ENCODE data around the gene UNC13A. TPM values are rescaled to one million over a fixed set of nuclear protein-coding genes. Genes with fewer than 3 reads are reported as not detected.

The UNC13A gene
- total RNA-seq, 1 experiment from 2014 or later: 0.21 TPM

DNA sequence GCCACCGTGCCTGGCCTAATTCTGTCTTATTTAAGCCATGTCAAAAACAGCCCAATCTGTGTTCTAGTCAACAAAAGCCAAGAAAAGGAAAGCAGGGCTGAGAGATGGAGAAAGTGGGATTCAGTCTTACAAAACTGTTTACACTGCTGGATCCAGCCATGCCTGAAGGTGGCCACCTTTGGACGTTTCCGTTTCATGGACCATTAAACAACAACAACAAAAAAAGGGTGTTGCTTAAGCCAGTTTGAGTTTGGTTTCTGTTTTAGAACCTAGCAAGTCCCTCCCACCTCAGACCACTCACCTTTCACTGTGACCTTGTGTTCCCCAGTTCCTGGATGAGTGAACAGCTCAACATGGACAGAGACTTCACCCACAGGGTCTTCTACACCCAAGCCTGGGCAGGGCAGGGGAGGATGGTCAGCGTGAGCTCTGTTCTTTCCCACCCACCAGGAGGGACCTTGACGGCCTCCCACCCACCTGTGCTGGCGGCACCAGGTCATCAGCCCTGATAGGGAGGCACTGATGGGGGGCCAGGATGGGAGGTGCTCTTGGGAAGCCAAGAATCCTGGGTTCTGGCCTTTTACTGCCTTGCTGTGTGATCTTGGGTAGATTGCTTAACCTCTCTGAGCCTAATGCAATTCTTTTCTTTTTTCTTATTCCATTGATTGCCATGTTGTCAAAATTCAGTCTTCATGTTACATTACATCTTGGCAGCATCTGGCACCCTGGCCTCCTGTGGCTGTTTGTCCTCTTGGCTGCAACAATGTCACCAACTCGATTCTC, 76.5 kb downstream of the UNC13A start:
- ChIA-PET CTCF (interaction anchor here (0.7 kb wide), 1 partner anchor 500 kb away, joined by 3 read pairs; no protein-coding TSS in a partner anchor), POLR2A (no interaction called here)
- H3K27me3 Mint-ChIP-seq (ENCODE audit: insufficient read depth, unreplicated experiment): peaks cover 13% of the 10 kb centered on the region
- H3K4me3 Mint-ChIP-seq (ENCODE audit: unreplicated experiment): no peak overlapping the region
- H3K4me1 Mint-ChIP-seq (ENCODE audit: insufficient read depth, unreplicated experiment): no peaks in the 10 kb centered on the region
- TF ChIP-seq CTCF (IDR thresholded peaks at IDR 0.05; ENCODE audit: unreplicated experiment): no peak
- no peak for DNase-seq (ENCODE audit: unreplicated experiment)
- BruUV-seq (replicated peaks): no TSS peak
- no peak overlapping the region for H3K27ac Mint-ChIP-seq (ENCODE audit: low read depth, unreplicated experiment)
- H3K36me3 Mint-ChIP-seq (ENCODE audit: insufficient read depth, unreplicated experiment): no peaks in the 10 kb centered on the region
- no peaks in the 10 kb centered on the region for H3K9me3 Mint-ChIP-seq (ENCODE audit: unreplicated experiment)
- intact Hi-C loops (cut with micrococcal nuclease): no loop called here

- DNase-seq (ENCODE audit: unreplicated experiment): no peak
Observed at GRCh38 chr19:17610384-17610783, 77.8 kb downstream of the UNC13A start.

DNA sequence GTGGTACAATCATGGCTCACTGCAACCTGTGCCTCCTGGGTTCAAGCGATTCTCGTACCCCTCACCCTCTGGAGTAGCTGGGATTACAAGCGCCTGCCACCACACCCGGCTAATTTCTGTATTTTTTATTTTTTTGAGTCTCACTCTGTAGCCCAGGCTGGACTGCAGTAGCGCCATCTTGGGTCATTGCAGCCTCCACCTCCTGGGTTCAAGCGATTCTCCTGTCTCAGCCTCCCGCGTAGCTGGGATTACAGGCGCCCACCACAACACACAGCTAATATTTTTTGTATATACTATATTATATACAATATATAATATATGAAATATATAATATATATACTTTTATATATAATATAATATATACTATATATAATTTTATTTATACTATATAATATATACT, 80.2 kb downstream of the UNC13A start:
- Mint-ChIP-seq H3K4me1 (ENCODE audit: insufficient read depth, unreplicated experiment) (no peaks in the 10 kb centered on the region), H3K9me3 (ENCODE audit: unreplicated experiment) (no peaks in the 10 kb centered on the region), H3K4me3 (ENCODE audit: unreplicated experiment) (no peak overlapping the region), H3K27me3 (ENCODE audit: insufficient read depth, unreplicated experiment) (peaks cover 33% of the 10 kb centered on the region), H3K27ac (ENCODE audit: low read depth, unreplicated experiment) (no peak overlapping the region), H3K36me3 (ENCODE audit: insufficient read depth, unreplicated experiment) (no peaks in the 10 kb centered on the region)
- no peak for TF ChIP-seq CTCF (IDR thresholded peaks at IDR 0.05; ENCODE audit: unreplicated experiment)
- BruUV-seq (replicated peaks): no TSS peak
- CTCF ChIA-PET: interaction anchor here (0.6 to 1.1 kb wide), 2 partner anchors 20 to 139 kb away, joined by 3 to 4 read pairs; no protein-coding TSS in a partner anchor
- intact Hi-C loops (cut with micrococcal nuclease): no loop called here
- no peak for DNase-seq (ENCODE audit: unreplicated experiment)
- POLR2A ChIA-PET: interaction anchor here (0.7 kb wide), 1 partner anchor 242 kb away, joined by 3 read pairs; no protein-coding TSS in a partner anchor

More at GRCh38 chr19:17610384-17610783, 77.8 kb downstream of the UNC13A start:
- no peak overlapping the region for H3K4me3 Mint-ChIP-seq (ENCODE audit: unreplicated experiment)
- no peak overlapping the region for H3K27ac Mint-ChIP-seq (ENCODE audit: low read depth, unreplicated experiment)
- H3K4me1 Mint-ChIP-seq (ENCODE audit: insufficient read depth, unreplicated experiment): no peaks in the 10 kb centered on the region
- peaks cover 13% of the 10 kb centered on the region for H3K27me3 Mint-ChIP-seq (ENCODE audit: insufficient read depth, unreplicated experiment)
- POLR2A ChIA-PET: interaction anchor here (0.6 kb wide), 1 partner anchor 73 kb away, joined by 3 read pairs; no protein-coding TSS in a partner anchor
- BruUV-seq (replicated peaks): no TSS peak
- no peak for TF ChIP-seq CTCF (IDR thresholded peaks at IDR 0.05; ENCODE audit: unreplicated experiment)
- intact Hi-C loops (cut with micrococcal nuclease): no loop called here
- H3K9me3 Mint-ChIP-seq (ENCODE audit: unreplicated experiment): no peaks in the 10 kb centered on the region
- CTCF ChIA-PET: no interaction called here
- no peaks in the 10 kb centered on the region for H3K36me3 Mint-ChIP-seq (ENCODE audit: insufficient read depth, unreplicated experiment)

DNA sequence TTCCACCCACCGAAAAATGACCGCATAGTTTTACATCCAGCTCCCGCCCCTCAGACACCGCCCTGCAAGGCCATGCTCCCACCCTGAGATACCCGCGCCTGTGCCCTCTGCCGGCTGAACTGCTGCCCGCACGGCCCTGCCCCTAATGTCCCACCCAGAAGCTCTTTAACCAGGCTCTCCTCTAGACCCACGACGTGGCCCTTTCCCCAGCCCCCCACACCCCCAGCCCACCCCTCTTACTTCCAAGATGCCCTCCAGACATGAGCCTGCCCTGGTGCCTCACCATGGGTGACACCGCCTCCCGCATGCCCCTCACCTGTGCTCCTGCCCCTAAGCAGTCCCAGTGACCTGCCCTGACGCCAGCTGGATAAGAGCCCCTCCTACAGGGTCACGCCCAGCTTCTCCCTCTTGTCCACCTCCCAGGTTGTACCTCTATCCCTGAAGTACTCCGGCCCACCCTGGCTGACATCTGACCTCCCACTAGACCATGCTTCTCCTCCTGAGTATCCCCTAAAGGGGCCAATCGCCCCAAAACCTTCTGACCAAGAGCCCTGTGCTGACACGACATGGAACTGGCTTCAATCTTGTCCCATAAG, 81.5 kb downstream of the UNC13A start:
- peaks cover 34% of the 10 kb centered on the region for H3K27me3 Mint-ChIP-seq (ENCODE audit: insufficient read depth, unreplicated experiment)
- no peaks in the 10 kb centered on the region for H3K4me1 Mint-ChIP-seq (ENCODE audit: insufficient read depth, unreplicated experiment)
- no peaks in the 10 kb centered on the region for H3K9me3 Mint-ChIP-seq (ENCODE audit: unreplicated experiment)
- no peaks in the 10 kb centered on the region for H3K36me3 Mint-ChIP-seq (ENCODE audit: insufficient read depth, unreplicated experiment)
- H3K27ac Mint-ChIP-seq (ENCODE audit: low read depth, unreplicated experiment): no peak overlapping the region
- TF ChIP-seq CTCF (IDR thresholded peaks at IDR 0.05; ENCODE audit: unreplicated experiment): no peak
- H3K4me3 Mint-ChIP-seq (ENCODE audit: unreplicated experiment): peak overlapping the region; percentile 71
- intact Hi-C loops (cut with micrococcal nuclease): no loop called here
- no peak for DNase-seq (ENCODE audit: unreplicated experiment)
- CTCF ChIA-PET: interaction anchor here (0.9 kb wide), 1 partner anchor 33 kb away, joined by 3 read pairs; no protein-coding TSS in a partner anchor
- POLR2A ChIA-PET: no interaction called here
- BruUV-seq (replicated peaks): no TSS peak
